Activated CD4-positive, alpha-beta T cell treated with anti-CD3 and anti-CD28 coated beads, Interleukin-2, amount 10 ng/mL, durations not matched to agents 24 days and 14 days (primary cell): ENCODE measurements around the gene BICC1. TPM values are rescaled to one million over a fixed set of nuclear protein-coding genes. Genes with fewer than 3 reads are reported as not detected.

Experiments used
- DNase-seq: peaks from one replicate; pipeline ENCODE4 v3.0.0; 2022
- H3K27ac Mint-ChIP-seq: one replicate; pipeline ENCODE4 v1.8.0; 2022; ENCODE audit warnings: mild to moderate bottlenecking, mixed read lengths
- H3K27me3 Mint-ChIP-seq: one replicate; pipeline ENCODE4 v1.8.0; 2022; ENCODE audit warnings: mixed read lengths
- H3K36me3 Mint-ChIP-seq: one replicate; pipeline ENCODE4 v1.8.0; 2022; ENCODE audit warnings: low read depth, mild to moderate bottlenecking, mixed read lengths
- H3K4me1 Mint-ChIP-seq: one replicate; pipeline ENCODE4 v1.8.0; 2021; ENCODE audit warnings: mixed read lengths
- H3K4me3 Mint-ChIP-seq: one replicate; pipeline ENCODE4 v1.8.0; 2022; ENCODE audit warnings: mild to moderate bottlenecking, moderate library complexity, mixed read lengths
- H3K9me3 Mint-ChIP-seq: one replicate; pipeline ENCODE4 v1.8.0; 2021; ENCODE audit warnings: mixed read lengths
- intact Hi-C: fragments of 100-400 bp; cut with micrococcal nuclease; formaldehyde crosslinking; loops from one replicate; pipeline ENCODE4 v1.15.1; 2023
- total RNA-seq: library from RNA; stranded (reverse); gene quantifications from 2 replicates; pipeline ENCODE4 v1.2.3, GENCODE V29; 2022

Gene BICC1
- total RNA-seq, 1 donor from 2014 or later: not detected

DNA sequence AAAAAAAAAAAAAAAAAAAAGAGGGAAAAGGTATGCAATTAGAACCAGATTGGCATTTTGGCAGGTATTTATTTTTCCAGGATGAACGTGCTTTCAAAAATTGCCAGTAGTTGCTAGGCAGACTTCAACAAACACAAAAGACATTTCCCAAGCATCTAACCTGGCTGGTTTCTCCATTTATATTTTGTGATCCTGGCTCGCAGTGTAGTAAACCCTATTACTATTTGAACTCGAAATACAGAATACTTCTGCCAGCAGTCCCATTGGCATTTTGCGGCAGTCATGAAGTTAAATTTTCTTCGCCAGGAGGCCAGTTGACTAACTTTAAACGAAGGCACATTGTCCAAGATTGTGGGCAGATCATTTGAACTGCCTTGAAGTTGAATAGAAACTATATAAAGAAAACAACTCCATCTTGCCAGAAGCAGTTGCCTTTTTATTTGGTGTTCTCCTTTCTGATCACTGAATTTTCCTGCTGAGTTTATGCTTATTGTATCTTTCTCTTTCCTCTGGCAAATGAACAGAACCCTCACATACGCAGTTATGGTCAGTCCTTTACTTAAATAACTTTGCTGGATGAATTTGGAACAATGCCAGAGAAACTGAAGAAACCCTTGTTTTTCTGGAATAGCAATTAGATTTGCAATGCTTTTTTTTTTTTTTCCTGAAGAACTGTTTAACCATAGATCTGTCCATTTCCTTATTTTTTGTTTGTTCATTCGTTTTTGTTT is 132.9 kb downstream of the BICC1 start:
- Mint-ChIP-seq H3K9me3 (no peaks in the 10 kb centered on the region), H3K27me3 (no peaks in the 10 kb centered on the region), H3K36me3 (no peaks in the 10 kb centered on the region), H3K4me3 (no peak overlapping the region), H3K27ac (no peak overlapping the region), H3K4me1 (no peaks in the 10 kb centered on the region)
- intact Hi-C loops: no loop called here
- no peak for DNase-seq

DNA sequence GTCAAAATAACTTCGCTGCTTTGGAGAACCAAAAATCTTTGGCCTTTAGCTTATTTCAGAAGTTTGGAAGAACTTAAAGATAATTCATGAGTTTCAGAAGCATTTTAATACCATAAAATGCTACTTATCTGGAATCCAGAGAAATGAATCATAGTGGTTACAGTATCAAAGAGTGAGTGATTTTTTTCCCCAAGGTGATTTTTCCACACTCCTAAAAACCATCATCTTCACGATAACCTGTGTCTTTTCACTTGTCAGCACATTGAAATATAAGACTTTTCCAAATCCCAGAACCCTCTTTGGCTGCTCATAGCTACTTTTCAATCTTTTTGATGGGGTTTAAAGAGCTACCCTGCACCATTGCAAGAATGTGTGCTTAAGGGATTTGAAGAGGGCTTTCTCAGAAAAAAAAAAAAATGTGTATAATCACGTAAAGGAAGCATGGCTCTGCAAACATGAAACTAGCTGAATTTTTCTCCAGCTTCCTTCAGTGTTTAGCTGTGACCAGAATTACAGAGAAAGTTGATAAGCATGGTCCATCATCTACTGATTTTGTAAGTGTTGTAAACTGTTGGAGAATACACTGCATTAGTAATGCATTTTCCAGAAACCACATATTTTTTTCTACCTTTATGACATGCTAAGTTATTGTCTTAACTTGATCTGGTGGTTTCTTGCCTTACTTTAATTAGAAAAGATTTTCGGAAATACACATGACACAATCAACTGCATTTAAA is 134.9 kb downstream of the BICC1 start:
- H3K4me3 Mint-ChIP-seq: no peak overlapping the region
- H3K27me3 Mint-ChIP-seq: no peaks in the 10 kb centered on the region
- no peak for DNase-seq
- no peak overlapping the region for H3K27ac Mint-ChIP-seq
- no peaks in the 10 kb centered on the region for H3K4me1 Mint-ChIP-seq
- H3K9me3 Mint-ChIP-seq: no peaks in the 10 kb centered on the region
- no peaks in the 10 kb centered on the region for H3K36me3 Mint-ChIP-seq
- intact Hi-C loops: no loop called here

DNA sequence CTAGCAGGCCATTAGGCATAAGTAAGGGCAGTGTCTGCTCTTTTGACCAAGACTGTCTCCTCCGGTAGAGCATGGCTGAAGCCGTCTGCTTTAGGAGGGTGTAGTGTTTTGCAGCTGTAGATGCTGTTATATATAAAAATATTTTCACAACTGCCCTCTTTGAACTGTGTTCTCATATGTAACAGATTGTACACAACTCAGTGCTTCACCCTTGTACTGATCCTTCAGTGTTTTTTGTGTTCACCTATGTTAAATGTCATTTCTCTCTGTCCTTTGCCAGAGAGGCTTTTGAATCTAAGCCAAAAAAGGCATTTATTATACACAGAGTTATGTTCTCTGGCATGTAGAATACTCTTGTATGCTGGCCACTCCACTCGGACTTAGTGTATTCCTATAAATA is 135.5 kb downstream of the BICC1 start:
- Mint-ChIP-seq H3K36me3 (no peaks in the 10 kb centered on the region), H3K9me3 (no peaks in the 10 kb centered on the region), H3K27ac (no peak overlapping the region), H3K4me3 (no peak overlapping the region), H3K27me3 (no peaks in the 10 kb centered on the region), H3K4me1 (no peaks in the 10 kb centered on the region)
- DNase-seq: no peak
- intact Hi-C loops: no loop called here

DNA sequence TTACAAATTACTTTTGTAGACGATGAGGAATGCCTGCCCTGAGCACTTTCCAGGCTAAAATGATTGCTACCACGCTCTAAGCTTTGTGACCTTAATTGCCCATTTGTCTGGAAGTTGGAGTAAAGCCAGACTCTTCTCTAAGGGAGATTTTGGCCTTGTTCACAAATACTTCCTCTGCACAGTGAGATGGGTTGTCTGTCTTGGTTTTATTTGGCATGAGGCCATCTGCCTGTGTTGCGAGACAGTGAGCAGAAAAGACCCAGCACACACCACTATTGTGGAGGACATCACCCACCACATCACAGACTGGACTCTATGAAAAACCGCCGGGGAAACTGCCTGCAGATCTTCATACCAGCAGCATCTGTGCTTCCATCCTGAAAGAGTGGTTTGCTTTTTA is 138.4 kb downstream of the BICC1 start:
- Mint-ChIP-seq H3K27me3 (no peaks in the 10 kb centered on the region), H3K27ac (no peak overlapping the region), H3K4me1 (no peaks in the 10 kb centered on the region), H3K36me3 (no peaks in the 10 kb centered on the region), H3K4me3 (no peak overlapping the region), H3K9me3 (no peaks in the 10 kb centered on the region)
- no peak for DNase-seq
- intact Hi-C loops: no loop called here

DNA sequence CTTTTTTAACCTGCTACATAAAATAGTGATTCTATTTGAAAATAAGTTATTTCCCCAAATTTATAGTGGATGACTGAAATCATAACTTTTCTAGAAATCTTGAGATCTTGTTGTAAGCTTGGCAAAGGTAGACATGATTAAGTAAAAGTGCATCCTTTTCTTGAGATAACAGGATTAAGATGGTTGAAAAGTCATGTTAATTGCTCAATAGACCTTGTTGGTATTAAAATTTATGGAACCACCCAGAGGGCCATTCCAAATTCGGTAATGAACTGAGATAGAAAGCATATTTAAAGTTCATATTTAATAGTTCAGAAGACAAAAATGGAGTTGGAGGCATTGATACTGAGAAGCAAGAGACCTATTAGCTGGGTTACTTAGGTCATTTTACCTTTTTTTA is 139.1 kb downstream of the BICC1 start:
- Mint-ChIP-seq H3K4me3 (no peak overlapping the region), H3K27me3 (no peaks in the 10 kb centered on the region), H3K9me3 (no peaks in the 10 kb centered on the region), H3K27ac (no peak overlapping the region), H3K4me1 (no peaks in the 10 kb centered on the region), H3K36me3 (no peaks in the 10 kb centered on the region)
- intact Hi-C loops: no loop called here
- no peak for DNase-seq

DNA sequence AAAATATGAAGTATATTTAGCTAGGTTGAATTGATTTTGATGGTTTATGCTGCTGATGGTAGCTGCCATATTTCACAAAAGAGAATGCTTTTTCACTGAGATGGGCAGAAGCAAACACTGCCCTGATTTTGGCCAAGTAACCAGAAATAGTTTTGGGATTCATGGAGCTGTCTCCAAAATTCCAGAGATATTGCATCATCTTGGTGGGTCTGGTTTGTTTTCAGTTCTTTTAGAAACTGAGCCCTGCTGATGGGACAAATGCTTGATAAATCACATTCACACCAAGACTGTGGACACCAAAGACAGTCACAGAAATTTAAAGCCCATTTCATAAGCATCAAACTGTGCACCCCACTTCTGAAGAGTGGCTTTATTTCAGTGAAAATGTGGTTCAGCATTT is 140.5 kb downstream of the BICC1 start:
- intact Hi-C loops: no loop called here
- no peak overlapping the region for H3K27ac Mint-ChIP-seq
- no peaks in the 10 kb centered on the region for H3K9me3 Mint-ChIP-seq

DNA sequence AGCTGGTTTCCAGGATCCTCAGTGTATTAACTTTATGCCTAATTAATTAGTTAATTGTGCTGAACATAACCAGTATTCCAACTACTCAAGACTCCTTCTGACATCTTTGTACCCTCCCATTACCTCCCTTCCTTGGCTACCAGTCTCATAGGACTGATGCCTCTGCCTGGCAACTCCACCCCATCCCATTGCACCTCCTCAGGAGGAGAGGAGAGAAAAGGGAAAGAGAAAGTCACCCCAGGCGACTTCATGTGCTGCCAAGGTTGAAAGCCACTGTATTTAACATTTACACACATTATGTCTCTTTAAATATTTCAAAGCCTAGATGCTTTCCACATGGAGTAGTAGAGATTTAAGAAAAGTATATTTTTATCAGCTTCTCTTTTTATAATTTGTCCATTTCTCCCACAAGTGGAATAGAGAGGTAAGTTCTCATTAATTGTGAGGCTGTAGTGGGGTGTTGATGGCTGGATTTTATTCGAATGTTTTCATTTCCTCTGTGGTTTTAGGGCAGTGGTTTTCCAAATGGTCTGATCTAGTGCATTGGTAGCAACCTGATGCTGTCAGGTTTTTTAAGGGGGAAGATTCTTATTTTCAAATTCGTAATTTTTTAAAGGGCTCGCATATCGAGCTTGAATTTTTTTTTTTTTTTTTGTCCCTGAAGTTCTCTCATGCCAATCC is 148.0 kb downstream of the BICC1 start:
- Mint-ChIP-seq H3K4me1 (no peaks in the 10 kb centered on the region), H3K9me3 (peaks cover 6% of the 10 kb centered on the region), H3K36me3 (no peaks in the 10 kb centered on the region), H3K4me3 (no peak overlapping the region), H3K27me3 (no peaks in the 10 kb centered on the region), H3K27ac (no peak overlapping the region)
- intact Hi-C loops: no loop called here
- DNase-seq: no peak

More for the DNA sequence above, 140.5 kb downstream of the BICC1 start:
- Mint-ChIP-seq H3K4me1 (no peaks in the 10 kb centered on the region), H3K27me3 (no peaks in the 10 kb centered on the region), H3K36me3 (no peaks in the 10 kb centered on the region), H3K4me3 (no peak overlapping the region)
- no peak for DNase-seq

DNA sequence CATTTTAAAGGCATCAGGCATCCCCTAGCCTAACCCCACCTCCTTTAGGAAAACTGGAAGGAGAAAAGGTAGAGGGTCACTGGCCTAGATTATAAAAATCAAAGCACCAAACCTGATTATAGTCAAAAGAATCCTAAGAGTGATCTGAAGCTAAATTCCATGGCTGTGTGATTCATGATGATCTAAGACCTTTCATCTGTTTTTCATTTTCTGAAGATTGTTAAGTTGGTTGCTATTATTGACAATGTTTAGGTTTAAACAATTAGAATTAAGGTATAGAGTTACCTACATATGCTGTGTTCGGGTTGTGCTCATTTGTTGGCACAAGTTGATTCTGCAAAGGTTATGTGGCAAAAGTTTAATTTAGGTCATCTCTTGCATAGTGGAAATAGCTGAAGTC is 148.7 kb downstream of the BICC1 start:
- Mint-ChIP-seq H3K36me3 (no peaks in the 10 kb centered on the region), H3K9me3 (peaks cover 6% of the 10 kb centered on the region), H3K27ac (no peak overlapping the region), H3K27me3 (no peaks in the 10 kb centered on the region), H3K4me1 (no peaks in the 10 kb centered on the region), H3K4me3 (no peak overlapping the region)
- intact Hi-C loops: no loop called here
- DNase-seq: no peak

DNA sequence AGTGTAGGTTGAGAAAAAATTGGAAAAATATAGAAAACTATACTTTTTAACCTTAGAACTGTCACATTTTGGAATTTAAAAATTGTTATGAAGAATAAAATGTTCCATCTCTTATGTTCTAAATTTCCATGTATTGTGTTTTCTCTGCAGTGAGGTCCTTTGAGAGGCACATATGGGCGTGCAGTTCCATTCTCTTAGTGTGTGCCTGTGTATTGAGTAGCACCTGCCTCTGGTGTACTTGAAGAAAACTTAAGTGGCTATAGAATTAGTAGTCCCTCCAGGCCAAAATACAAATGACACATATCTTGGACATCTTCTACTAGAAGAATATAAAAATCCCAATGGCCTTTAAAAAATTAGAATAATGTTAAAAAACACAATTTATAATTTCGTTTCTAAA is 149.2 kb downstream of the BICC1 start:
- intact Hi-C loops: no loop called here
- H3K27ac Mint-ChIP-seq: no peak overlapping the region
- no peaks in the 10 kb centered on the region for H3K4me1 Mint-ChIP-seq
- no peak for DNase-seq
- H3K4me3 Mint-ChIP-seq: no peak overlapping the region
- no peaks in the 10 kb centered on the region for H3K36me3 Mint-ChIP-seq
- H3K9me3 Mint-ChIP-seq: peaks cover 6% of the 10 kb centered on the region
- no peaks in the 10 kb centered on the region for H3K27me3 Mint-ChIP-seq

DNA sequence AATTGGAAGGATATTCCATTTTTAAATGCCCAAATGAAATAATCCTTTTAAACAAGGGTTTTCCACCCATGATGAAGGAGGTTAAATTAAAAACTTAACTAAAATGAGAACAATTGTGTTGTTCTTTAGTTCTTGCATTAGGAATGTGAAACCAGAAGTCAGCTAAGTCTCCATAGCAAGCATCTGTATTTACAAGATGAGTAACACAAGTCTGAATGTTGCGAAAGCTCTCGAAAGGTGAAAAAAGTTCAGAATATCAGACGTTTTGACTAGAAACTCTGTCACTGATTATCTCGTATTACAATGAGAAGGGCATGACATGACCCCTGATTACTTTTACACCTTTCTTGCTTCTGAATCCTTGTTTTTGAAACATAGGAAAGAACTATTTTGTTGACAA is 149.6 kb downstream of the BICC1 start:
- no peak for DNase-seq
- H3K27me3 Mint-ChIP-seq: no peaks in the 10 kb centered on the region
- intact Hi-C loops: no loop called here
- no peak overlapping the region for H3K27ac Mint-ChIP-seq
- no peaks in the 10 kb centered on the region for H3K36me3 Mint-ChIP-seq
- no peaks in the 10 kb centered on the region for H3K4me1 Mint-ChIP-seq
- H3K4me3 Mint-ChIP-seq: no peak overlapping the region
- H3K9me3 Mint-ChIP-seq: peaks cover 6% of the 10 kb centered on the region

DNA sequence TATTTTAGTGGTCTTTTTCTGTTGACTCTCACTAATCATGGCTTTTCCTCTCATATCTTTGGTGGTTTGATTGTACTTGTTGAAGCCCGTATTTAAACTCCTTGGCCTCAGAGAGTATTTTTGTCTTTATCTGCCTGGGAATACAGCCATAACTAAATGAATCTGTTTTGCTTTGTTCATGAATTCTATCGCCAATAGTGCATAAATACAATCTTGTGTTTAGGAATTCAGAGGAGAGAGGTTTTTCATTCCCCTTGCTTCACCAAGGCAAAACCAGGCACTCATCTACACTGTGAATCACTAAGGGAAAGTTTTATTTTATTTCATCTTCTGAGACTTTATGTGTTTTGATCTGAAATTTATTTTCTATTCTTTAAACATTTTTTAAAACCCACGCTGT is 152.7 kb downstream of the BICC1 start:
- no peak overlapping the region for H3K4me3 Mint-ChIP-seq
- intact Hi-C loops: no loop called here
- no peaks in the 10 kb centered on the region for H3K4me1 Mint-ChIP-seq
- H3K27ac Mint-ChIP-seq: no peak overlapping the region
- no peak for DNase-seq
- H3K36me3 Mint-ChIP-seq: no peaks in the 10 kb centered on the region
- peaks cover 6% of the 10 kb centered on the region for H3K9me3 Mint-ChIP-seq
- H3K27me3 Mint-ChIP-seq: no peaks in the 10 kb centered on the region

DNA sequence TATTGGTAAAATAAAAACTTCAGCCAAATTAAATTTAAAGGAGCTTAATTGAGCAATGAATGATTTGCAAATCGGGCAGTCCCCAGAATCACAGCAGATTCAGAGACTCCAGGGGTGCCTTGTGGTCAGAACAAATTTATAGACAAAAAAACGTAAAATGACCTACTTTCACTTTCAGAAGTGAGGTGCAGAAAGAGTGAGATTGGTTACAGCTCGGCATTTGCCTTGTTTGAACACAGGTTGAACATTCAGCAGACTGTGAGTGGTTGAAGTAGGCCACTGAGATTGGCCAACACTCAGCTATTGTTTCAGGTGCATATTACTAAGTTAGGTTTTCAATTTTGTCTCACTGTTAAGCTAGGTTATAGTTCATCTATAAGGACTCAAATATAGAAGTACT is 153.4 kb downstream of the BICC1 start:
- Mint-ChIP-seq H3K4me1 (no peaks in the 10 kb centered on the region), H3K4me3 (no peak overlapping the region), H3K36me3 (no peaks in the 10 kb centered on the region), H3K27me3 (no peaks in the 10 kb centered on the region), H3K9me3 (peaks cover 6% of the 10 kb centered on the region), H3K27ac (no peak overlapping the region)
- no peak for DNase-seq
- intact Hi-C loops: no loop called here

DNA sequence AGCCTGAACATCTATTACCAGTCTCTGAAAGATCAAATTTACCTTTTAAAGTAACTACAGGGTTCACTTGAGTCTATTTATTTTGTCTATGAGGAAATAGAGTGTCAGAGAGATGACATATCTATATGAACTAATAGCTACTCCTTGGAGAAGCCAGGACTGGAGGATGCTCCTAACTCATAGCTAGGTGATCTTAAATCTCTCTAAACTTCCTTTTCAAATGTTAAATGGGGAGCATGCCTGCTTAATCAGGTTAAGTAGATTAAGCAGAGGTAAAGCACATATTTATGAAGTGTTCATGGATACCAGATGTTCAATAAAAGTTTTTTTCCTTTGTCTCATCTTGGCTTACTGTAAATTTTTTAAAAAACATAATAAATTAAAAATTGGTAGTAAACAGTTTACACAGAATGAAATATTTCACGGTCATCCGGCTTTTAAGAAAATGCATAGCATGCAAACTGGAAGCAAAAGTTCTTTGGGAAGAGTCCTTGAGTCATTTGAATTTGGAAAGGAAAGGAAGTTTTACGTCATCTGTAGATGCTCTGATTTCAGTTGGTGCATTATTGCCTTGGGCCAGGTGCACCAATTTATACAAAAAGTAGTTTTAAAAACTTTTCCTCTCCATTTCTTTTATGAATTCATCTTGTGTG is 155.1 kb downstream of the BICC1 start:
- no peak overlapping the region for H3K4me3 Mint-ChIP-seq
- no peak for DNase-seq
- no peaks in the 10 kb centered on the region for H3K36me3 Mint-ChIP-seq
- no peak overlapping the region for H3K27ac Mint-ChIP-seq
- intact Hi-C loops: no loop called here
- H3K9me3 Mint-ChIP-seq: peaks cover 3% of the 10 kb centered on the region
- no peaks in the 10 kb centered on the region for H3K4me1 Mint-ChIP-seq
- H3K27me3 Mint-ChIP-seq: no peaks in the 10 kb centered on the region

DNA sequence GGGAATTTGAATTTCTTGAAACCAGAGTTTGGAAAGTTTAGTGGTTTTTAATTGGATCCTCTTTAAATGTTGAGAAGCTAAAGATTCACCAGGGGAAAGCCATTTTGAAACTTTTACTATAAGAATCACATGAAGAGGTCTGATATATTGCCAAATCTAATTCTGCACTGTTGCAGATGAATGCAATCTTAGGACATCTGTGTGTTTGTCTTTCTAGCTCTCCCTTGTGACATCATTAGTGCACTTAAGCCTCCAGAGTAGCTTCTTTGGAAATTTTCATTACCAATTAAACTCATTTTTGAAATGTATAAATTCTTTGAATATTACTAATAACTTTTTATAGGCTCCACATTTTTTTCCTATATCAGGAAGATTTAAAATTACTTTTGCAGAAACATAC is 160.2 kb downstream of the BICC1 start:
- Mint-ChIP-seq H3K4me3 (no peak overlapping the region), H3K9me3 (no peaks in the 10 kb centered on the region), H3K4me1 (no peaks in the 10 kb centered on the region), H3K27me3 (no peaks in the 10 kb centered on the region), H3K36me3 (no peaks in the 10 kb centered on the region), H3K27ac (no peak overlapping the region)
- intact Hi-C loops: no loop called here
- no peak for DNase-seq
